UCSD-AML1 (cell line): Measurements from ENCODE around the gene UGT2A3.
"Not testable (repeated sequence)": the region's sequence is repeated elsewhere in the genome, so short reads cannot be mapped to it uniquely, and the experiment has no call there.

Experiments
- DNase-seq: peaks from one replicate; lab custom pipeline; 2025; ENCODE audit not compliant: unreplicated experiment; lab: John Stamatoyannopoulos, UW

The UGT2A3 gene

GRCh38 chr4:68951078-68951805 is at the start of gene UGT2A3:
TSS of gene UGT2A3 (minus strand) at chr4:68951804. CDS start at chr4:68951760, 44 bp downstream.
- DNase-seq, result no peak

- DNase-seq, result no peak
These were observed 45.4 kb upstream of the UGT2A3 start for GRCh38 chr4:68997040-68997439.

DNA sequence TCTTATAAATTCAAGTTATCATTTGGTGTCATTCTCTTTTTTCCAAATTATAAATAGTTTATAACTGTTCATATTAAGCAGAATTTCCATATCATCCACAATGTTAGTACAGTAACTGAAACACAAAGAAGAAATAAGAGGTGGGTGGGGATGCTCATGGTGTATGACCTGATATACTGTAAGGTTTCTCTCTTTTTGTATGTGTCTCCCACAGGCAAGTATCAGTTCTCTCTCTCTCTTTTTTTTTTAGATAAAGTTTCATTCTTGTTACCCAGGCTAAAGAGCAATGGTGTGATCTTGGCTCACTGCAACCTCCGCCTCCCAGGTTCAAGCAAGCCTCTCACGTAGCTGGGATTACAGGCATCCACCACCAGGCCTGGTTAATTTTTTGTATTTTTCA is 43.7 kb upstream of the UGT2A3 start:
- DNase-seq, result no peak

DNA sequence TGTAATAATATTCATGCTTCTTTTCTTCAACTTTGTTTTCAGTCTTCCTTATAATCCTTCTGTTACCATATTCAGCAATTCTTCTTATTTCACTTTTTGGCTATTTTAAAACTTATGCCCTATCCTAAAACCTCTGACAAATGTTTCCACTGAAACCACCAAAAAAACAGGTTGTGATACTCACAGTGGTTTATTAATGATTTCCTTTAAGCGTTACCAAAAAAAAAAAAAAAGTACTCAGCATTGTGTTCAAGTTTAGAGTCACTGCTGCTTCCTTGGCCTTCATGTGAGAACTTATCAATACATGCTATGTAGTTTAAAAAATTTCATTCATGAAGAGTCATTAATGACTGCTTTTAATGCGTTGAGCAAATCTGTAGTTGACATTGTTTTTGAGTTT is 35.4 kb upstream of the UGT2A3 start:
- DNase-seq, result no peak

- DNase-seq, result no peak
These were observed 33.8 kb upstream of the UGT2A3 start for GRCh38 chr4:68985442-68985841.

- no peak for DNase-seq
These were observed 33.3 kb upstream of the UGT2A3 start for GRCh38 chr4:68984947-68985346.

GRCh38 chr4:68963374-68963773 is 11.8 kb upstream of the UGT2A3 start:
- no peak for DNase-seq

DNA sequence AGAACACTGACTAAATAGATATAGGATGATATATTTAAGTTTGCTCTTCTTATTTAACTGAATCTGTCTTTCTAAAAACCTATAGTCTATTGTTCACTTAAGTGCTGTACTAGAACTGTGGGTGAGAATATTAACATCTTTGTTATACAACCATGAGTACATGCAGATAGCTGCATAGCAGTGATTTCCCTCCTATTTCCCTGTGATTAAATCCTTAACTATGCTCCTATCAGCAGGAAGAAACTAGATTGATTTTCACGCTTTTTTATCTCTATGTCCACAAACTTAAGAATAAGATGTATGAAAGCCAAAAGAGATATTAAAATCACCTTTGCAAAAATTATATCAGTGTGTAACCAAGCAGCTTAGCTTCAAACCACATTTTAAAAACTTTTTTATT is 11.3 kb upstream of the UGT2A3 start:
- DNase-seq, result no peak

DNA sequence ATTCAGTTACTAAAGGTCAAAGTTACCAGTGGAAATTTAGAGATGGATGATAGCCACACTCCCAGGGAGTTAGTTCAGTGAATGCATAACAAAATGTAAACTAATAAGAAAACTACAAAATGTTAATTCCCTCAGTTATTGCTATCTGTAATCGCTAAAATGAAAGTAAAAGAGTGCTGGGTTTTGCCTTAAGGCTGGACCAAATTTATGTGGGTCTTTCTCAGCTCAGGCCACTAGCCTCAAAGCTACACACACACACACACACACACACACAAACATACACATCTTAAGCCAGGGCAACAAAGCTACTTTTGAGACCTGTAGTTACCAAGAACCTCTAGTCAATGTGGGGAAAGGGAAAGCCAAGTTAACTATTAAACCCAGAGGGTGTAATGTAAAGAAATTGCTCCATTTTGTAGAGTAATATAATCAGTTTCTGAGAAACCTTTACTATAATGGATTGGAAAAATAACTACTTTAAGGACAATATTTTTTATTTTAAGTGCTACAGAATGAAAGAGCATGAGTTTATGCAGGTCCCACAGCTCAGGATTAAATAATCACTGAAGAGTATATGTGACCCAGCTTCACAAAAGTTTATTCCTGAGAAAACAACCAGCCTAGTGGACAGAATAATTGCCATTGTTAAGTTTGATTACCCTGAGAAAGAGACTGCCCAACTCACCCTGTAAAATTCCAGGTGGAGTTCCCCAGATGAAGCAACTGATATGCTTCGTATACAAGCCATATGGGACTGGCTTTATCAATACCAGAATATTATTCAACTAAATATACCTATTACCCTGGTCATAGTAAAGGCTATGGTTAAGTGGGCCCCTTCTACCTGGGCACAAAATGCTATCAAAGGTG is 8.9 kb upstream of the UGT2A3 start:
- no peak for DNase-seq

DNA sequence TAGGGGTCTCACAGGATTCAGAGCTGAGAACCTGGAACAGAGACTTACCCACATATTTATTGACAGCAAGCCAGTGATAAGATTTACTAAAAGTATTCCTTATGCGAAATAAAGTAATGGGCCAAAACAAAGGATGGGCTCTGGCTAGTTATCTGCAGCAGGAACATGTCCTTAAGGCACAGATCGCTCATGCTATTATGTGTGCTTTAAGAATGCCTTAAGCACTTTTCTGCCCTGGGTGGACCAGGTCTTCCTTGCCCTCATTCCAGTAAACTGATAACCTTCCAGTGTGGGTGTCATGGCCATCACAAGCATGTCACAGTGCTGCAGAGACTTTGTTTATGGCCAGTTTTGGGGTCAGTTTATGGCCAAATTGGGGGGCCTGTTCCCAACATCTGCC is 7.5 kb upstream of the UGT2A3 start:
- DNase-seq, result not testable (repeated sequence)

- no peak for DNase-seq
These were observed 2.5 kb upstream of the UGT2A3 start for GRCh38 chr4:68954126-68954525.

GRCh38 chr4:68953056-68953596 is 1.5 kb upstream of the UGT2A3 start:
- no peak for DNase-seq

- DNase-seq, result no peak
These were observed 392 bp upstream of the UGT2A3 start for GRCh38 chr4:68951806-68952585.

- DNase-seq, result no peak
These were observed 1.6 kb downstream of the UGT2A3 start for GRCh38 chr4:68950033-68950432.

GRCh38 chr4:68948985-68949384 is 2.6 kb downstream of the UGT2A3 start:
- DNase-seq, result no peak

GRCh38 chr4:68948044-68948743 is 3.4 kb downstream of the UGT2A3 start:
- no peak for DNase-seq

DNA sequence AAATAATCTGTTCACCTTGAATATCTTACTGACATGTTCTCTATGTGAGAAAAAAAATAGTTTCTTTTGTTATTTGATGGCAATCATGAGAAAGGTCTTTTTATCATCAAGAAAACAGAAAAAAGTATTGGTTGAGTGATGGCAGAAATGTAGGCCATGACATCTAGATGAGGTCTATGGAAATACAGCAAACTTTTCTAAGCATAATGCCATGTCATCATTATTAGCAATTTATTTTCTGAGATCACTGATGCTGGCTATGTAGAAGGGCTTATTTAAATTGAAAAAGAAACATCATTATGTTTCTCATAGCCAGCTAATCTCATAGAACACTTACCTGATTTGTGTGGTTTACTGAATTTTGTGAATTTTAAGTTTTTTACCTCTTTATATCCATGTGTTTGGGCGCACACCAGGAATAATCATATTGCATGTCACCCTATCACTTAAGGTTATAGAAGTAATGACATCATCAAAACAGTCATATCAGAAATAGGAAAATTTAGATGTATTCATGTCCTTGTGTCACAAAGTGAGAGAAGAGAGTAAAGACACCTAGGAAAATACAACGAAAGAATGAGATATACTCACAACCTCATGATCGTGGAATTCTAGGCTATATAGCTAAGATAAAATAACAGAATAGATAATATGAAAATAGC is 22.4 kb downstream of the UGT2A3 start:
- no peak for DNase-seq

GRCh38 chr4:68927165-68927564 is 24.4 kb downstream of the UGT2A3 start:
- DNase-seq, result no peak

- DNase-seq, result not testable (repeated sequence)
These were observed 29.4 kb downstream of the UGT2A3 start for GRCh38 chr4:68922202-68922601.

DNA sequence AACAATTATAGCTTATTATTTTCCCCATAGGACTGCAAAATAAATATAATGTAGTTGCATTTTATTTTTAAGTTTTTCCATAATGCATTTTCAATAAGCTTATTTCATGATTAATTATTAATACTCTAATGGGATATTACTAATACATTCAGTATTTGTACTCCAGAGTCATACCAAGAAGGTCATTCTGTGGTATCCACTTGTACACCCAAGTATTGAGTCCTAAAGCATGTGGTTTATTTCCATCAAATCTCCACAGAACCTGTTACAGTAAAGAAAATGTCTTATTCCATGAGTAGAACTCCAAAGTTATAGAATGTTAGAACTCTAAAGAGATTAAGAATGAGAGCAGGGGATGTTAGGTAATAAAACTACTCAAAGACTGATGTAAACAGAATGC is 30.6 kb downstream of the UGT2A3 start:
- no peak for DNase-seq
